Measurements from ENCODE around the gene ACAD11.
A peak's percentile ranks its signal among the peaks of the same experiment; 100 is the strongest.

Gene ACAD11, protein sequence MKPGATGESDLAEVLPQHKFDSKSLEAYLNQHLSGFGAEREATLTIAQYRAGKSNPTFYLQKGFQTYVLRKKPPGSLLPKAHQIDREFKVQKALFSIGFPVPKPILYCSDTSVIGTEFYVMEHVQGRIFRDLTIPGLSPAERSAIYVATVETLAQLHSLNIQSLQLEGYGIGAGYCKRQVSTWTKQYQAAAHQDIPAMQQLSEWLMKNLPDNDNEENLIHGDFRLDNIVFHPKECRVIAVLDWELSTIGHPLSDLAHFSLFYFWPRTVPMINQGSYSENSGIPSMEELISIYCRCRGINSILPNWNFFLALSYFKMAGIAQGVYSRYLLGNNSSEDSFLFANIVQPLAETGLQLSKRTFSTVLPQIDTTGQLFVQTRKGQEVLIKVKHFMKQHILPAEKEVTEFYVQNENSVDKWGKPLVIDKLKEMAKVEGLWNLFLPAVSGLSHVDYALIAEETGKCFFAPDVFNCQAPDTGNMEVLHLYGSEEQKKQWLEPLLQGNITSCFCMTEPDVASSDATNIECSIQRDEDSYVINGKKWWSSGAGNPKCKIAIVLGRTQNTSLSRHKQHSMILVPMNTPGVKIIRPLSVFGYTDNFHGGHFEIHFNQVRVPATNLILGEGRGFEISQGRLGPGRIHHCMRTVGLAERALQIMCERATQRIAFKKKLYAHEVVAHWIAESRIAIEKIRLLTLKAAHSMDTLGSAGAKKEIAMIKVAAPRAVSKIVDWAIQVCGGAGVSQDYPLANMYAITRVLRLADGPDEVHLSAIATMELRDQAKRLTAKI

DNA sequence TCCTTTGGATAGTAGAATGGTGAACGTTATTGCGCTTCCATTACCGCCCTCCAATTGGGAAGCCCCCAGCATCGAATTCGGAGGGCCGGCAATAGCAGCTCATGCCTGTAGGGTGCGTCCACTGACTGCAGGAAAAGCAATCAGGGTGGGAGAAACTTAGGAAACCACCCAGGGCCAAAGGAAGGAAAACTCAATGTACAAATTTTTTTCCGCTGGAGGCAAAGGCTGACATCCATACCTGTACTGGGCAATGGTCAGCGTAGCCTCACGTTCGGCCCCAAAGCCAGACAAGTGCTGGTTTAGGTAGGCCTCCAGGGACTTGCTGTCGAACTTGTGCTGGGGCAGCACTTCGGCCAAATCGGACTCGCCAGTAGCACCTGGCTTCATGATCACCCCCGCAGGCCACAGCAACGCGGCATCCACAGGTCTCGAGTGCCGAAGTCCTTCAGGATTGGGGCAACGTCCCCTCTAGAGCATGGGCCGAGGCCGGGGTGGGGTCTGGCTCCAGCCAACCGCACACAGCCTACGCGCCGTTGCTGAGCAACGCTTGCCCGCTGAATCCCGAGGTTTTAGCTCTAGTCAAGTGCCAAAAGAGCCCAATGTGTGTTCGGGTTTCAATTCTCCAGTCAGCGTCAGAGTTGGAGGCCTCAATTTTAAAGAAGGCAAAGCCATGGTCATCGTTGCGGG is at the start of gene ACAD11:
Gene ACAD11 (minus strand): TSS at position 445 of the 687 bp plus-strand sequence. CDS start 58 bp downstream, at position 387.
- Mint-ChIP-seq H3K4me1 (ENCODE audit: low read depth) (peaks cover 69% of the 10 kb centered on the region), H3K27me3 (no peaks in the 10 kb centered on the region), H3K9me3 (ENCODE audit: low read depth) (no peaks in the 10 kb centered on the region), H3K4me3 (peak within 1 kb of the TSS; percentile 97), H3K27ac (peak within 1 kb of the TSS; percentile 97), H3K36me3 (no peaks in the 10 kb centered on the region)

DNA sequence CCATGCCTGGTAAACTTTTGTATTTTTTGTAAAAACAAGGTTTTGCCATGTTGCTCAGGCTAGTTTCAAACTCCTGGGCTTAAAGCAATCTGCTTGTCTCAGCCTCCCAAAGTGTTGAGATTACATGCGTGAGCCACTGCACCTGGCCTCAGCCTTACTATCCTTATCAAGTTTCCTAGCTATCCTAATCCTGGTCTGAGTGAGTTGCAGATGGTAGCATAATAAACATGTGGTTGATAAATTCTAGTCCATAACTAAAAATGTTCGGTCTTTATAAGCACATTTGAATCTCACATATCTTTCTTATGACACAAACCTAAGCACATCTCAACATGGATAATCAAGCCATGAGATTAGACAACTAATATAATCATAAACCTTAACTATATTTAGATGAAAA is 44.1 kb upstream of the ACAD11 start:
- Mint-ChIP-seq H3K27me3 (no peaks in the 10 kb centered on the region), H3K4me1 (ENCODE audit: low read depth) (no peaks in the 10 kb centered on the region), H3K36me3 (peaks cover 6% of the 10 kb centered on the region), H3K9me3 (ENCODE audit: low read depth) (no peaks in the 10 kb centered on the region), H3K4me3 (no peak overlapping the region), H3K27ac (no peak overlapping the region)

DNA sequence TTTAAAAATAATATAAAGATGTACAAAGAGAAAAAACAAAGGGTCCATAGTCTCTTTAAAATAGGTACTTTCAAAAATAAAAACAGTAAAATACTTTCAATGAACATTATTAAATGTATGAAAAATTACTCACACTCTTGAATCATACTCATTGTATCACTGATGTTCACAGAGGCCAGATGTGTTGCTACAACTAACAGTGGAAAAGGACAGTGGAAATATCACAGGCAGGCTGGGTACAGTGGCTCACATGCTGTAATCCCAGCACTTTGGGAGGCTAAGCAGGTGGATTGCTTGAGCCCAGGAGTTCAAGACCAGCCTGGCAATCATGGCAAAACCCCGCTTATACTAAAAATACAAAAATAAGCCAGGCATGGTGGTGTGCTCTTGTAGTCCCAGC is 35.8 kb upstream of the ACAD11 start:
- Mint-ChIP-seq H3K36me3 (peaks cover 2% of the 10 kb centered on the region), H3K27ac (peak overlapping the region; percentile 41), H3K4me1 (ENCODE audit: low read depth) (peaks cover 2% of the 10 kb centered on the region), H3K9me3 (ENCODE audit: low read depth) (no peaks in the 10 kb centered on the region), H3K4me3 (no peak overlapping the region), H3K27me3 (no peaks in the 10 kb centered on the region)

DNA sequence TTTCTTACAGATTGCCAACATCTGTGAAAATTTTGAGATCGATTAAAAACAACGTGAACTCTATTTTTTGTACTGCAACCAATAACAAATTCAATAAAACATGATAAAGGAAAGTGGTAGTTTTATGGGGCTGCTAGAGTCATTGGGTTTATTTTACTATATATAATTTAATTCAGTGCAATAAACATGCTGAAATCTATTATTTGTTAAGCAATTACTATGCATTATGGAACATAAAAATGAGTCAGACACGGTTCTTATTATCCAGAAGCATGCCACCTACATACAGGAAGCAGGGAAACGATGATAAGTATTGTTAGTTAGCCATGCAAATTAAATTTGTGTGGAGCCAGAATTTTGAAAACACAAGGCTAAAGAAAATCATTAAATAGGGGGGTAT is 35.4 kb upstream of the ACAD11 start:
- H3K4me3 Mint-ChIP-seq: no peak overlapping the region
- no peaks in the 10 kb centered on the region for H3K27me3 Mint-ChIP-seq
- peaks cover 2% of the 10 kb centered on the region for H3K36me3 Mint-ChIP-seq
- peak overlapping the region; percentile 74 for H3K27ac Mint-ChIP-seq
- H3K4me1 Mint-ChIP-seq (ENCODE audit: low read depth): peaks cover 2% of the 10 kb centered on the region
- H3K9me3 Mint-ChIP-seq (ENCODE audit: low read depth): no peaks in the 10 kb centered on the region

DNA sequence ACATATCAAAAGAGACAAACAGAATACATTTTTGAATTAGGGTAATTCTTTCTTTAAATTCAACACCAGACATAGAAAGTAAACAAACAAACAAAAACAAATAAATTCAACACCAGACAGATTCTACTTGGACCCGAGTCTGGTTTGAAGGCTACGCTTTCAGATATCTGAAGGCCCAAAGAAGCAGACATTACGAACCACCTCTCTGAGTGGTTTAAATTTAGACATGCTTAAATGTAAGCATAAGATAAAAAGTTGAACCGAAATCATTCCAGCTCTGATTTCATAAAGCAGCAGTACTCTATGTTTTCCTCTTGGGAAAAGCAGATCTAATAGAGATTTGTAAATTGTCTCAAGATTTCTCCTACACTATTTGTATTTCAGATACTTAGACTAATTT is 30.4 kb upstream of the ACAD11 start:
- Mint-ChIP-seq H3K27ac (no peak overlapping the region), H3K4me1 (ENCODE audit: low read depth) (peaks cover under 1% of the 10 kb centered on the region)

DNA sequence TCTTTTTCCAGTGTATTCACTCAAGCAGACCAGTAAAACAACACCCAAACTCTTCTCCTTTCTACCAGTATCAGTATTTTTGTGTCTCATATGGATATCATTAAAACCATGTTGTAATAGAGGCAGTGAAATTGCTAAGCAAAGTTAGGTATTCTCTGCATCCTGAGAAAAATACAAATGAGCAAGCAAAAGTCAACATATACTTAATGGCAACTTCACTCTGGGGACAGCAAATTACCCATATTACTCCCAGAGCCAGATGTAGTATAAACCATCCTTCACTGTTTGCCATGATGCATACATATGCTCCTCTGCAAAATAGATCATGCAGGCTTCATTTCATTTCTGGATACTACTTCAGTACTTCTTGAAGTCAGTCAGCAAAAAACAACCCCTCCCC is 22.6 kb upstream of the ACAD11 start:
- no peak overlapping the region for H3K4me3 Mint-ChIP-seq
- no peak overlapping the region for H3K27ac Mint-ChIP-seq
- no peaks in the 10 kb centered on the region for H3K9me3 Mint-ChIP-seq (ENCODE audit: low read depth)
- H3K36me3 Mint-ChIP-seq: peaks cover 10% of the 10 kb centered on the region
- no peaks in the 10 kb centered on the region for H3K4me1 Mint-ChIP-seq (ENCODE audit: low read depth)
- H3K27me3 Mint-ChIP-seq: no peaks in the 10 kb centered on the region

More for the DNA sequence above, 30.4 kb upstream of the ACAD11 start:
- Mint-ChIP-seq H3K9me3 (ENCODE audit: low read depth) (no peaks in the 10 kb centered on the region), H3K4me3 (no peak overlapping the region), H3K27me3 (no peaks in the 10 kb centered on the region), H3K36me3 (peaks cover 6% of the 10 kb centered on the region)

DNA sequence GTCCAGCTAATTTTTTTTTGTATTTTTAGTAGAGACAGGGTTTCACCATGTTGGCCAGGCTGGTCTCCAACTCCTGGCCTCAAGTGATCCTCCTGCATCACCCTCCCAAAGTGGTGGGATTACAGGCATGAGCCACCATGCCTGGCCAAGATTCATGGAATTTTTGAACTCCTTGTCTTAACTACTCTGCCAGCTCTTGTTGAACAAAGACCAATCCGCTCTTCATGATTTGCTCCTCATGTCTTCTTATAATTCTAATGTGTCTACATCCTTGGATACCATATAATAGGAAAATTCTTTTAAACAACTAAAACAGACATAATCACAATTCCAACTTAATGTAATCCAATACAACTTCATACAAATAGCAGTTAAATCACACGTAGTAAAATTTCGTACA is 21.8 kb upstream of the ACAD11 start:
- H3K27me3 Mint-ChIP-seq: no peaks in the 10 kb centered on the region
- no peaks in the 10 kb centered on the region for H3K4me1 Mint-ChIP-seq (ENCODE audit: low read depth)
- no peaks in the 10 kb centered on the region for H3K9me3 Mint-ChIP-seq (ENCODE audit: low read depth)
- no peak overlapping the region for H3K27ac Mint-ChIP-seq
- H3K4me3 Mint-ChIP-seq: no peak overlapping the region
- peaks cover 10% of the 10 kb centered on the region for H3K36me3 Mint-ChIP-seq

DNA sequence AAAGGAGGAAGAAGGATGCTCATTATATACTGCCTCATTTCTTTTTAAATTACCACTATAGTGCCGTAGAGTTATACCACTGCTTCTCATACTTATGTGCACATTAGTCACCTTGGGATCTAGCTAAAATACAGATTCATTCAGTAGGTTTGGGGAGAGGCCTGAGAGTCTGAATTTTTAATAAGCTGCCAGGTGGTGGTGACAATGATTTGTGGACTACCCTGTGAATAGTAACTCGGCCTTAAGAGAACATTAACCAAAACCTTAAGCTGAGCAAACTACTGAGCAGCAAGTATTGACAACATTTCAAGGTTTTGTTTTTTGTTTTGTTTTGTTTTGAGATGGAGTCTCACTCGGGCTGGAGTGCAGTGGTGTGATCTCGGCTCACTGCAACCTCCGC is 20.3 kb upstream of the ACAD11 start:
- Mint-ChIP-seq H3K4me3 (no peak overlapping the region), H3K9me3 (ENCODE audit: low read depth) (no peaks in the 10 kb centered on the region), H3K27me3 (no peaks in the 10 kb centered on the region), H3K27ac (peak overlapping the region; percentile 55), H3K36me3 (peaks cover 10% of the 10 kb centered on the region), H3K4me1 (ENCODE audit: low read depth) (no peaks in the 10 kb centered on the region)

DNA sequence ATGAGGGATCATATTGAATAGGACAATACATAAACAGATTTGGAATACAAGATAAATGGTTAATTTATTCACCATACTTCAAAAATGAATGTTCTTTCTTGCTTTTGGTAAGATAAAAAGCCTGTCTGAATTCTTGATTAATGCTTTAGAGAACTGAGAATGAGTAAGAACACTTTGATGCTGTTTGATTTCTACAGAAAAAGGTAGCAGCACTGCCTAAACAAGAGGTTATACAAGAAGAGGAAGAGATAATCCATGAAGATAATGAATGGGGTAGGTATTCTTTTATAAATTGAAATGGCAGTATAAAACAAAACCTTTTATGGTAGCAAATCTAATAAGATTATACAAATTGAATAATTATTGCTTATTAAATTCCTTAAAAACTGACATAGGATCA is 15.8 kb upstream of the ACAD11 start:
- Mint-ChIP-seq H3K27ac (peak overlapping the region; percentile 81), H3K4me3 (no peak overlapping the region), H3K4me1 (ENCODE audit: low read depth) (no peaks in the 10 kb centered on the region), H3K27me3 (no peaks in the 10 kb centered on the region), H3K9me3 (ENCODE audit: low read depth) (no peaks in the 10 kb centered on the region), H3K36me3 (peaks cover 10% of the 10 kb centered on the region)

DNA sequence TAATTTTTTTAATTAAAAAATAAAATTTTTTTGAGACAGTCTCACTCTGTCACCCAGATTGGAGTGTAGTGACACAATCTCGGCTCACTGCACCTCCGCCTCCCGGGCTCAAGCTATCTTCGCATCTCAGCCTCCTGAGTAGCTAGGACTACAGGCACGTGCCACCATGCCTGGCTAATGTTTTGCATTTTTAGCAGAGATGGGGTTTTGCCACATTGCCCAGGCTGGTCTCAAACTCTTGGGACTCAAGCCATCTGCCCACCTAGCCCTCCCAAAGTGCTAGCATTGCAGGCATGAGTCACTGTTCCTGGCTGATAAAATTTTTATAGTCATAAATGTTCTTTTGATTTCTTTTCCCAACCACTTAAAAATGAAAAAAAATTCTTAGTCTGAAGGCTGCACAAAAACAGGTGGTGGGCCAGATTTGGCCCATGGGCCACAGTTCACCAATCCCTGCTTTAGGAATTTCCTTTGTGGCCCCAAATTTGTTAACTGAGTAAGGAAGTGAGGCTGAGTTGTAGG is 9.7 kb upstream of the ACAD11 start:
- H3K36me3 Mint-ChIP-seq: peaks cover 3% of the 10 kb centered on the region

DNA sequence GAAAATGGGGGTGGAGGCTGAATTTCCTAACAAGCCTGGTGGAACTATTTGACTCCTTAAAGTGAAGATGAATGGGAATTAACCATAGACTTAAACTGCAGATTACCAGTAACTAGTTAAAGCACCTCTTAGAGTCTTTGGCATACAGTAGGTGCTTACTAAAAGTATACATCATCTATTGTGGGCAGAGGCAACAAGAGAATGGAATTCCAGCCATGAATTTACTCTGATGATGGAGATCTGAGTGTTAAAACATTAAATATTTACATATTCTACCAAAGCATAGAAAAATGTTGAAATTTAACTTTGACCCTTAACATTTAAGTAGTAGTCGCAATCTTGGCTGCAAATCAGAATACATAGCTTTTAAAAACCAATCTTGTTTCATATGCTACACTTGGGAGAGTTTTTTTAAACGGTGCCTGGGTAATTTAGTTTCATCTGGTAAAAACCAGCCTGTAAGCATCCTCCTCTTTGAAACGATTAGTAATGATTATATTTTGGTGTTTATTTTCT is 5.7 kb upstream of the ACAD11 start:
- no peaks in the 10 kb centered on the region for H3K36me3 Mint-ChIP-seq
- H3K9me3 Mint-ChIP-seq (ENCODE audit: low read depth): no peaks in the 10 kb centered on the region
- no peaks in the 10 kb centered on the region for H3K27me3 Mint-ChIP-seq
- H3K4me3 Mint-ChIP-seq: no peak overlapping the region
- H3K4me1 Mint-ChIP-seq (ENCODE audit: low read depth): peaks cover 57% of the 10 kb centered on the region
- no peak overlapping the region for H3K27ac Mint-ChIP-seq

More for the DNA sequence above, 9.7 kb upstream of the ACAD11 start:
- Mint-ChIP-seq H3K4me1 (ENCODE audit: low read depth) (peaks cover 28% of the 10 kb centered on the region), H3K27ac (no peak overlapping the region), H3K4me3 (no peak overlapping the region), H3K27me3 (no peaks in the 10 kb centered on the region), H3K9me3 (ENCODE audit: low read depth) (no peaks in the 10 kb centered on the region)

DNA sequence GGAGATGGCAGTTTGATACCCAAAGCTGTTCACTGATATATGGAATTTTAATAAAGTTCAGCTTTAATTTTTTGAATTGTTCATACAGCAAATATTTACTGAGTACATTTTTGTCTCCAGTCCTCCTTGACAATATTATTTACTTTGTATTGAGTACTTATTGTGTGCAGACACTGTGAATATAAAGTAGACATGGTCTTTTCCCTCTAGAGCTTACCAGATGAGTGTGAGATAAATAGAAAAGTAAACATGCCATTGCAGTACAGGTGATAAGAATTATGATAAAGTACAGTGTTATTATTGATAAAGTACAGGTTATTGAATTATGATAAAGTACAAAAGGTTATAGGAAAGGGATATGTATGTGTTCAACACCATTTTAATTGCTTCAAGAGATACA is 2.6 kb upstream of the ACAD11 start:
- no peaks in the 10 kb centered on the region for H3K9me3 Mint-ChIP-seq (ENCODE audit: low read depth)
- no peak overlapping the region for H3K27ac Mint-ChIP-seq
- no peaks in the 10 kb centered on the region for H3K27me3 Mint-ChIP-seq
- H3K4me1 Mint-ChIP-seq (ENCODE audit: low read depth): peaks cover 67% of the 10 kb centered on the region
- H3K4me3 Mint-ChIP-seq: peak overlapping the region; percentile 97
- no peaks in the 10 kb centered on the region for H3K36me3 Mint-ChIP-seq

DNA sequence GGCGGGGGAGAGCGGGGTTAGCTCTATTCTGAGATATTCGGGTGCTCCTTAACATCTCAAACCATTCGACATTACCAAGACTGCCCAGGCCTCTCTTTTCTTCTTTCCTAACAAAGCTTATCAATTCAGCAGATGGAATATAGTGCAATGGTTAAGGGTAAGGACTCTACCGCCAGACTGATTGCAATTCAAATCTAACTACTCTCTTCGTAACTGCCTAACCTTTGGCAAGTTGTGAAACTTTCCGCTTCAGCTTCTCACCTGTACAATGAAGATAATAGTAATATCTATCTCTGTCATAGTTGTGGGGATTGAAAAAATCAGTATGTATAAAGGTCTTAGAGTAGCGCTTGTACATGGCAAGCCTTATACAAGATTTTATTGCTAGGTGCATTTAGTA is 1.5 kb upstream of the ACAD11 start:
- peak overlapping the region; percentile 97 for H3K4me3 Mint-ChIP-seq
- H3K27me3 Mint-ChIP-seq: no peaks in the 10 kb centered on the region
- no peaks in the 10 kb centered on the region for H3K36me3 Mint-ChIP-seq

DNA sequence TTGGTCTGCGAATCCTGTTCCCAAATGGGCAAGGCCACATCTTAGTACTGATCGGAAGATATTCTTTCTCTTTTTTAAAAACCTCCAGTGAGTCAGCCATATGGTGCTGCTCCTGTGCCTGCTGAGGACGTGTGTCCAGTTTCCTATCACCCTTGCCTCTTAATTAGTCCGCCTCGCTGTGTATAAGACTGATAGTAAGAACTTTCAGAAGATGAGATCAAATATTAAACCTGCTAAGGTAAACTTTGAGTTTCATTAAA is 1.1 kb upstream of the ACAD11 start:
- Mint-ChIP-seq H3K9me3 (ENCODE audit: low read depth) (no peaks in the 10 kb centered on the region), H3K36me3 (no peaks in the 10 kb centered on the region), H3K4me1 (ENCODE audit: low read depth) (peaks cover 73% of the 10 kb centered on the region), H3K27me3 (no peaks in the 10 kb centered on the region), H3K4me3 (peak overlapping the region; percentile 97), H3K27ac (peak overlapping the region; percentile 97)

More for the DNA sequence above, 1.5 kb upstream of the ACAD11 start:
- Mint-ChIP-seq H3K27ac (peak overlapping the region; percentile 97), H3K9me3 (ENCODE audit: low read depth) (no peaks in the 10 kb centered on the region), H3K4me1 (ENCODE audit: low read depth) (peaks cover 73% of the 10 kb centered on the region)

Data from activated naive CD8-positive, alpha-beta T cell (primary cell).